SK-N-SH (cell line): Measurements from ENCODE around the gene GAS7. TPM values are rescaled to one million over a fixed set of nuclear protein-coding genes. Genes with fewer than 3 reads are reported as not detected.

Experiments used
- CTCF ChIA-PET: fragments of 300-600, 350-600 bp; formaldehyde crosslinking; extraction: SDS; loops from one replicate; lab custom pipeline; 2021; lab: Yijun Ruan, JAX
- POLR2A ChIA-PET: fragments of 350-600 bp; sonication (Branson Sonifier 250); formaldehyde crosslinking; extraction: SDS; loops from one replicate; lab custom pipeline; 2020; ENCODE audit warnings: antibody characterized with exemption, inconsistent platforms; lab: Yijun Ruan, JAX
- DNase-seq: peaks from one replicate; pipeline ENCODE4 v3.0.0; 2012
- H2AFZ ChIP-seq: fragments of 200-600 bp; sonication (generic); 2 replicates; pipeline ENCODE4 v1.8.1; 2016; ENCODE audit warnings: antibody characterized with exemption, mild to moderate bottlenecking, low read depth
- H3F3A ChIP-seq: fragments of 200-600 bp; sonication (generic); replicated peaks from 2 replicates; pipeline ENCODE3; 2016; ENCODE audit warnings: antibody characterized with exemption, mild to moderate bottlenecking; ENCODE audit not compliant: insufficient read depth
- H3K27ac ChIP-seq, 2 experiments: fragments of 200-500 bp in 1 of 2; fragments of 200-600 bp in 1 of 2; sonication (Bioruptor generic) in 1 of 2; sonication (generic), shearing (Covaris generic) in 1 of 2; 2 replicates each; pipeline versions ENCODE4 v1.5.1 to v1.6.1; 2014 to 2016; ENCODE audit warnings: low read depth in 2 of 2, inconsistent platforms in 1 of 2, low read length in 1 of 2, mild to moderate bottlenecking in 1 of 2, mixed read lengths in 1 of 2
- H3K27me3 ChIP-seq: fragments of 200-600 bp; sonication (generic), shearing (Covaris generic); 2 replicates; pipeline ENCODE4 v1.6.1; 2016; ENCODE audit warnings: mixed run types; ENCODE audit not compliant: insufficient read depth
- H3K36me3 ChIP-seq, 2 experiments: fragments of 200-500 bp in 1 of 2; fragments of 200-600 bp in 1 of 2; sonication (Bioruptor generic) in 1 of 2; sonication (generic) in 1 of 2; replicated peaks in 1 of 2; 2 replicates each; pipeline versions ENCODE3 to v1.5.1; 2014 to 2016; ENCODE audit warnings: low read length in 1 of 2, mild to moderate bottlenecking in 1 of 2; ENCODE audit not compliant: insufficient read depth in 2 of 2, control insufficient read depth in 1 of 2
- H3K4me1 ChIP-seq, 2 experiments: fragments of 200-500 bp in 1 of 2; fragments of 200-600 bp in 1 of 2; sonication (Bioruptor generic) in 1 of 2; sonication (generic), shearing (Covaris generic) in 1 of 2; 2 replicates each; pipeline versions ENCODE4 v1.5.1 to v1.6.1; 2014 to 2016; ENCODE audit warnings: low read depth in 1 of 2, low read length in 1 of 2, mixed run types in 1 of 2; ENCODE audit not compliant: insufficient read depth in 2 of 2, control insufficient read depth in 1 of 2
- H3K4me2 ChIP-seq: fragments of 200-600 bp; sonication (generic), shearing (Covaris generic); 2 replicates; pipeline ENCODE4 v1.6.1; 2017; ENCODE audit warnings: mixed run types
- H3K4me3 ChIP-seq, 2 experiments: fragments of 200-500 bp in 1 of 2; fragments of 200-600 bp in 1 of 2; sonication (Bioruptor generic) in 1 of 2; sonication (generic), shearing (Covaris generic) in 1 of 2; 2 replicates each; pipeline versions ENCODE4 v1.5.1 to v1.8.1; 2014 to 2016; ENCODE audit warnings: low read depth in 2 of 2, inconsistent platforms in 1 of 2, low read length in 1 of 2, mild to moderate bottlenecking in 1 of 2, mixed read lengths in 1 of 2, moderate library complexity in 1 of 2
- H3K79me2 ChIP-seq: fragments of 200-600 bp; sonication (generic); 2 replicates; pipeline ENCODE4 v1.8.1; 2017; ENCODE audit warnings: mild to moderate bottlenecking; ENCODE audit not compliant: insufficient read depth
- H3K9ac ChIP-seq: fragments of 200-600 bp; sonication (generic); 2 replicates; pipeline ENCODE4 v1.6.1; 2017; ENCODE audit warnings: mixed run types
- H3K9me2 ChIP-seq: fragments of 200-600 bp; sonication (generic); 2 replicates; pipeline ENCODE4 v1.6.1; 2017; ENCODE audit warnings: mixed run types
- H3K9me3 ChIP-seq: fragments of 200-600 bp; sonication (generic); 2 replicates; pipeline ENCODE4 v1.6.1; 2017; ENCODE audit warnings: mixed run types, mild to moderate bottlenecking, moderate library complexity
- H4K20me1 ChIP-seq: fragments of 200-600 bp; sonication (generic); 2 replicates; pipeline ENCODE4 v1.6.1; 2017; ENCODE audit warnings: mild to moderate bottlenecking, mixed run types; ENCODE audit not compliant: insufficient read depth
- ELF1 ChIP-seq: IDR thresholded peaks from 2 replicates; pipeline ENCODE4 v1.4.0; 2012
- EZH2phosphoT487 ChIP-seq: fragments of 200-600 bp; sonication (generic); IDR thresholded peaks from 2 replicates; pipeline ENCODE4 v1.6.1; 2017; ENCODE audit warnings: low read depth, mixed run types, mild to moderate bottlenecking, antibody characterized with exemption, moderate library complexity, borderline replicate concordance
- FOXJ3 ChIP-seq: sonication (generic); formaldehyde crosslinking; IDR thresholded peaks from 2 replicates; pipeline ENCODE4 v1.5.1; 2020; ENCODE audit warnings: mild to moderate bottlenecking, missing genetic modification reagents
- FOXM1 ChIP-seq: IDR thresholded peaks from 2 replicates; pipeline ENCODE4 v1.4.0; 2012; ENCODE audit warnings: low read depth, mild to moderate bottlenecking
- GATA2 ChIP-seq: sonication (generic); formaldehyde crosslinking; IDR thresholded peaks from 2 replicates; pipeline ENCODE4 v1.5.0; 2020; ENCODE audit warnings: mild to moderate bottlenecking, missing genetic modification reagents
- MEF2A ChIP-seq: IDR thresholded peaks from 2 replicates; pipeline ENCODE4 v1.4.0; 2012; ENCODE audit warnings: low read depth, borderline replicate concordance
- MXI1 ChIP-seq: IDR thresholded peaks from 2 replicates; pipeline ENCODE4 v1.6.1; 2012; ENCODE audit warnings: mild to moderate bottlenecking, low read depth, low read length, improper control_type of control experiment
- NFIC ChIP-seq: IDR thresholded peaks from 2 replicates; pipeline ENCODE4 v1.4.0; 2012; ENCODE audit warnings: borderline replicate concordance
- RAD21 ChIP-seq: IDR thresholded peaks from 2 replicates; pipeline ENCODE4 v1.6.1; 2012; ENCODE audit warnings: mild to moderate bottlenecking, low read length
- RCOR1 ChIP-seq: fragments of 150-350 bp; IDR thresholded peaks from 2 replicates; pipeline ENCODE4 v1.6.1; 2017; ENCODE audit warnings: antibody characterized with exemption, low read length
- SMC3 ChIP-seq: IDR thresholded peaks from 2 replicates; pipeline ENCODE4 v1.6.1; 2012; ENCODE audit warnings: low read depth, low read length, improper control_type of control experiment
- TCF12 ChIP-seq: IDR thresholded peaks from 2 replicates; pipeline ENCODE4 v1.4.0; 2012
- TEAD4 ChIP-seq: IDR thresholded peaks from 2 replicates; pipeline ENCODE4 v1.4.0; 2012; ENCODE audit warnings: mild to moderate bottlenecking, borderline replicate concordance; ENCODE audit not compliant: insufficient read depth
- YY1 ChIP-seq: IDR thresholded peaks from 2 replicates; pipeline ENCODE4 v1.4.0; 2012; ENCODE audit warnings: low read depth, mild to moderate bottlenecking
- WGBS: methylation state at CpG from one replicate; pipeline ENCODE4 v1.1.6; 2017; ENCODE audit warnings: low lambda C conversion rate; 5-methylcytosine and 5-hydroxymethylcytosine counted together
- polyA plus RNA-seq, 3 experiments: library from polyadenylated mRNA; depleted of rRNA; stranded (reverse); fragments of >200 nt; gene quantifications; 2 replicates each; pipeline ENCODE4 v1.2.3, GENCODE V29; 2012
- TF ChIP-seq, protein P1 (sequence below): IDR thresholded peaks from 2 replicates; pipeline ENCODE4; 2012
- TF ChIP-seq, protein P2 (sequence below): IDR thresholded peaks from 2 replicates; pipeline ENCODE4 v1.6.1; 2012; ENCODE audit warnings: mild to moderate bottlenecking, low read depth, low read length, moderate library complexity
- TF ChIP-seq, protein P3 (sequence below): fragments of 150-350 bp; IDR thresholded peaks from 2 replicates; pipeline ENCODE4 v1.6.1; 2016; ENCODE audit warnings: mild to moderate bottlenecking, low read depth, low read length
- TF ChIP-seq, protein P4 (sequence below): fragments of 200-600 bp; sonication (generic); IDR thresholded peaks from 2 replicates; pipeline ENCODE4 v1.6.1; 2017; ENCODE audit warnings: antibody characterized with exemption, mild to moderate bottlenecking, moderate library complexity
- TF ChIP-seq, protein P5 (sequence below): IDR thresholded peaks from 2 replicates; pipeline ENCODE4 v1.4.0; 2012; ENCODE audit warnings: low read depth, borderline replicate concordance

Gene GAS7
- polyA plus RNA-seq, 1 of the 3 experiments (the other 2 are of a cell fraction): 0.12 TPM

DNA sequence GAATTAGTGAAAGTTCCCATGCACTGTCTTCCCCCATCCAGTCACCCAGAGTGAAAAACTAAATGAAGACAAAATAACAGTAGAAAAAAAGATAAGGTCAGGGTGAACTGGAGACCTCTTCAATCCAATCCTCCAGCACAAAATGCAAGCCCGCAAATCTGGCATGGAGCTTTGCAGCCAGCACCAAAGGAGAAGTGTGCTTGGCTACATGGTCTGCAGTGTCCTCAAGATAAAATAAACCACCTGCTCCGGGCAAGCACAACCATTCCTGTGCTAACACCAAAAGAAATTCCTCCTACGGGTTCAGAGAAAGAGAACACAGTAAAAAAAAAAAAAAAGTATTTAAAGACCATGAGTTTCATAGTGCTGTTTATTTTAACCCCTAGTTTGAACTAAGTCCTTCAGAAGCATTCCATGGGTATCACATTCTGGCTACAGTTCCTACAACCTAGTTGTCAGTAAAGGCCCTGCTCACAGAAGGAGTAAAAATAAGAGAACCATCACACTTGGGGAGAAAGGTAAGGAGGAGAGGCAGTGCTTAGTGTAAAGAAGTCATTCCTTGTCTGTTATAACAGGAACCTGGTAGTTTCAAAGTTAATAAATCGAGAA lies 109.1 kb downstream of the GAS7 start:
- DNase-seq: no peak
- Histone ChIP-seq H3K27me3 (peaks cover 17% of the 10 kb centered on the region; the same call in 1 of the 2 replicates), H3K36me3 (no peaks in the 10 kb centered on the region), H3K27ac (no peak overlapping the region), H2AFZ (no peak overlapping the region), H3K9ac (no peak overlapping the region), H3K9me3 (no peaks in the 10 kb centered on the region), H3F3A (no peaks in the 10 kb centered on the region), H3K4me2 (no peak overlapping the region), H4K20me1 (no peaks in the 10 kb centered on the region), H3K79me2 (no peaks in the 10 kb centered on the region), H3K9me2 (no peaks in the 10 kb centered on the region), H3K4me1 (no peaks in the 10 kb centered on the region; a peak in 1 of 4 replicates), H3K4me3 (no peak overlapping the region)
- ChIA-PET CTCF (no interaction called here), POLR2A (no interaction called here)
- 44% methylated on average over 4 of the region's 4 CpGs for WGBS
- TF ChIP-seq SMC3 (no peak), GATA2 (CRISPR knock-in tag) (no peak)

DNA sequence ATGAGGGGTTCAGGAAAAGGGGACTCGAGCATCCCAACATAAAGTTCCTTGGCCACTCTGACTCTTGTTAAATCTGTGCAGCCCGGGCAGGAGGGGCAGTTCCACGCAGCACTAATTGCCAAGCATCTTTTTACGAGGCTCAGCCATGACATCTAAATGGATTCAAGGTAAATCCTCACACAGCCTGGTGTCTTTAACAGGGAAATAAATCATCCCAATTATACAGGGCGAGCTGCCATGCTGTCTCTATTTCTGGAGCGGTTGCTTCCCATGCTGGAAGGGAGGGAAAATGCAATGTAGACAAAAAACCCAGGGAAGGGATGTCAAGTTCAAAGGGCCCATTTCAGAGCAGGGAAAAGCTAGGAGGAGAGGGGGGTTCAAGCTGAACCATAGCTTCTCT lies 110.0 kb downstream of the GAS7 start:
- POLR2A ChIA-PET: no interaction called here
- TF ChIP-seq, protein P1, sequence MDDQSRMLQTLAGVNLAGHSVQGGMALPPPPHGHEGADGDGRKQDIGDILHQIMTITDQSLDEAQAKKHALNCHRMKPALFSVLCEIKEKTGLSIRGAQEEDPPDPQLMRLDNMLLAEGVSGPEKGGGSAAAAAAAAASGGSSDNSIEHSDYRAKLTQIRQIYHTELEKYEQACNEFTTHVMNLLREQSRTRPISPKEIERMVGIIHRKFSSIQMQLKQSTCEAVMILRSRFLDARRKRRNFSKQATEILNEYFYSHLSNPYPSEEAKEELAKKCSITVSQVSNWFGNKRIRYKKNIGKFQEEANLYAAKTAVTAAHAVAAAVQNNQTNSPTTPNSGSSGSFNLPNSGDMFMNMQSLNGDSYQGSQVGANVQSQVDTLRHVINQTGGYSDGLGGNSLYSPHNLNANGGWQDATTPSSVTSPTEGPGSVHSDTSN: no peak
- no peak for TF ChIP-seq ELF1
- TF ChIP-seq EZH2phosphoT487: no peak
- TF ChIP-seq FOXM1: no peak
- TF ChIP-seq, protein P2, sequence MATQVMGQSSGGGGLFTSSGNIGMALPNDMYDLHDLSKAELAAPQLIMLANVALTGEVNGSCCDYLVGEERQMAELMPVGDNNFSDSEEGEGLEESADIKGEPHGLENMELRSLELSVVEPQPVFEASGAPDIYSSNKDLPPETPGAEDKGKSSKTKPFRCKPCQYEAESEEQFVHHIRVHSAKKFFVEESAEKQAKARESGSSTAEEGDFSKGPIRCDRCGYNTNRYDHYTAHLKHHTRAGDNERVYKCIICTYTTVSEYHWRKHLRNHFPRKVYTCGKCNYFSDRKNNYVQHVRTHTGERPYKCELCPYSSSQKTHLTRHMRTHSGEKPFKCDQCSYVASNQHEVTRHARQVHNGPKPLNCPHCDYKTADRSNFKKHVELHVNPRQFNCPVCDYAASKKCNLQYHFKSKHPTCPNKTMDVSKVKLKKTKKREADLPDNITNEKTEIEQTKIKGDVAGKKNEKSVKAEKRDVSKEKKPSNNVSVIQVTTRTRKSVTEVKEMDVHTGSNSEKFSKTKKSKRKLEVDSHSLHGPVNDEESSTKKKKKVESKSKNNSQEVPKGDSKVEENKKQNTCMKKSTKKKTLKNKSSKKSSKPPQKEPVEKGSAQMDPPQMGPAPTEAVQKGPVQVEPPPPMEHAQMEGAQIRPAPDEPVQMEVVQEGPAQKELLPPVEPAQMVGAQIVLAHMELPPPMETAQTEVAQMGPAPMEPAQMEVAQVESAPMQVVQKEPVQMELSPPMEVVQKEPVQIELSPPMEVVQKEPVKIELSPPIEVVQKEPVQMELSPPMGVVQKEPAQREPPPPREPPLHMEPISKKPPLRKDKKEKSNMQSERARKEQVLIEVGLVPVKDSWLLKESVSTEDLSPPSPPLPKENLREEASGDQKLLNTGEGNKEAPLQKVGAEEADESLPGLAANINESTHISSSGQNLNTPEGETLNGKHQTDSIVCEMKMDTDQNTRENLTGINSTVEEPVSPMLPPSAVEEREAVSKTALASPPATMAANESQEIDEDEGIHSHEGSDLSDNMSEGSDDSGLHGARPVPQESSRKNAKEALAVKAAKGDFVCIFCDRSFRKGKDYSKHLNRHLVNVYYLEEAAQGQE: no peak
- TF ChIP-seq TCF12: no peak
- TF ChIP-seq RCOR1: no peak
- no peak for TF ChIP-seq MXI1
- no peak for TF ChIP-seq RAD21
- TF ChIP-seq FOXJ3 (CRISPR knock-in tag): no peak
- TF ChIP-seq TEAD4: no peak
- TF ChIP-seq, protein P3, sequence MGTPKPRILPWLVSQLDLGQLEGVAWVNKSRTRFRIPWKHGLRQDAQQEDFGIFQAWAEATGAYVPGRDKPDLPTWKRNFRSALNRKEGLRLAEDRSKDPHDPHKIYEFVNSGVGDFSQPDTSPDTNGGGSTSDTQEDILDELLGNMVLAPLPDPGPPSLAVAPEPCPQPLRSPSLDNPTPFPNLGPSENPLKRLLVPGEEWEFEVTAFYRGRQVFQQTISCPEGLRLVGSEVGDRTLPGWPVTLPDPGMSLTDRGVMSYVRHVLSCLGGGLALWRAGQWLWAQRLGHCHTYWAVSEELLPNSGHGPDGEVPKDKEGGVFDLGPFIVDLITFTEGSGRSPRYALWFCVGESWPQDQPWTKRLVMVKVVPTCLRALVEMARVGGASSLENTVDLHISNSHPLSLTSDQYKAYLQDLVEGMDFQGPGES: no peak
- TF ChIP-seq YY1: no peak
- no peak for TF ChIP-seq MEF2A
- TF ChIP-seq, protein P4, sequence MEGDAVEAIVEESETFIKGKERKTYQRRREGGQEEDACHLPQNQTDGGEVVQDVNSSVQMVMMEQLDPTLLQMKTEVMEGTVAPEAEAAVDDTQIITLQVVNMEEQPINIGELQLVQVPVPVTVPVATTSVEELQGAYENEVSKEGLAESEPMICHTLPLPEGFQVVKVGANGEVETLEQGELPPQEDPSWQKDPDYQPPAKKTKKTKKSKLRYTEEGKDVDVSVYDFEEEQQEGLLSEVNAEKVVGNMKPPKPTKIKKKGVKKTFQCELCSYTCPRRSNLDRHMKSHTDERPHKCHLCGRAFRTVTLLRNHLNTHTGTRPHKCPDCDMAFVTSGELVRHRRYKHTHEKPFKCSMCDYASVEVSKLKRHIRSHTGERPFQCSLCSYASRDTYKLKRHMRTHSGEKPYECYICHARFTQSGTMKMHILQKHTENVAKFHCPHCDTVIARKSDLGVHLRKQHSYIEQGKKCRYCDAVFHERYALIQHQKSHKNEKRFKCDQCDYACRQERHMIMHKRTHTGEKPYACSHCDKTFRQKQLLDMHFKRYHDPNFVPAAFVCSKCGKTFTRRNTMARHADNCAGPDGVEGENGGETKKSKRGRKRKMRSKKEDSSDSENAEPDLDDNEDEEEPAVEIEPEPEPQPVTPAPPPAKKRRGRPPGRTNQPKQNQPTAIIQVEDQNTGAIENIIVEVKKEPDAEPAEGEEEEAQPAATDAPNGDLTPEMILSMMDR: no peak
- TF ChIP-seq NFIC: no peak
- TF ChIP-seq, protein P5, sequence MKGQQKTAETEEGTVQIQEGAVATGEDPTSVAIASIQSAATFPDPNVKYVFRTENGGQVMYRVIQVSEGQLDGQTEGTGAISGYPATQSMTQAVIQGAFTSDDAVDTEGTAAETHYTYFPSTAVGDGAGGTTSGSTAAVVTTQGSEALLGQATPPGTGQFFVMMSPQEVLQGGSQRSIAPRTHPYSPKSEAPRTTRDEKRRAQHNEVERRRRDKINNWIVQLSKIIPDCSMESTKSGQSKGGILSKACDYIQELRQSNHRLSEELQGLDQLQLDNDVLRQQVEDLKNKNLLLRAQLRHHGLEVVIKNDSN: no peak
- TF ChIP-seq SMC3: no peak
- no peaks in the 10 kb centered on the region for H3F3A ChIP-seq
- H3K9me2 ChIP-seq: no peaks in the 10 kb centered on the region
- H3K9me3 ChIP-seq: no peaks in the 10 kb centered on the region
- no peaks in the 10 kb centered on the region for H3K36me3 ChIP-seq
- no peaks in the 10 kb centered on the region for H4K20me1 ChIP-seq
- no peak overlapping the region for H3K4me3 ChIP-seq
- CTCF ChIA-PET: no interaction called here
- H3K4me1 ChIP-seq: no peaks in the 10 kb centered on the region; a peak in 1 of 4 replicates
- no peak overlapping the region for H2AFZ ChIP-seq
- H3K4me2 ChIP-seq: no peak overlapping the region
- 23% methylated on average over 6 of the region's 6 CpGs for WGBS
- no peak overlapping the region for H3K9ac ChIP-seq
- peaks cover 17% of the 10 kb centered on the region; the same call in 1 of the 2 replicates for H3K27me3 ChIP-seq
- H3K27ac ChIP-seq: no peak overlapping the region
- DNase-seq: no peak
- no peaks in the 10 kb centered on the region for H3K79me2 ChIP-seq
